ENCODE results near the gene USP3.
A peak's percentile ranks its signal among the peaks of the same experiment; 100 is the strongest.

The USP3 gene

GRCh38 chr15:63544258-63545026, 40.0 kb downstream of the USP3 start:
- DNase-seq (ENCODE audit: low read depth in 3 of 3): no peak

GRCh38 chr15:63545520-63545919, 41.1 kb downstream of the USP3 start:
- DNase-seq (ENCODE audit: low read depth in 3 of 3): no peak

- no peak for DNase-seq (ENCODE audit: low read depth in 3 of 3)
Measured at GRCh38 chr15:63551400-63551799, 47.0 kb downstream of the USP3 start.

- no peak for DNase-seq (ENCODE audit: low read depth in 3 of 3)
Measured at GRCh38 chr15:63553388-63553791, 49.0 kb downstream of the USP3 start.

DNA sequence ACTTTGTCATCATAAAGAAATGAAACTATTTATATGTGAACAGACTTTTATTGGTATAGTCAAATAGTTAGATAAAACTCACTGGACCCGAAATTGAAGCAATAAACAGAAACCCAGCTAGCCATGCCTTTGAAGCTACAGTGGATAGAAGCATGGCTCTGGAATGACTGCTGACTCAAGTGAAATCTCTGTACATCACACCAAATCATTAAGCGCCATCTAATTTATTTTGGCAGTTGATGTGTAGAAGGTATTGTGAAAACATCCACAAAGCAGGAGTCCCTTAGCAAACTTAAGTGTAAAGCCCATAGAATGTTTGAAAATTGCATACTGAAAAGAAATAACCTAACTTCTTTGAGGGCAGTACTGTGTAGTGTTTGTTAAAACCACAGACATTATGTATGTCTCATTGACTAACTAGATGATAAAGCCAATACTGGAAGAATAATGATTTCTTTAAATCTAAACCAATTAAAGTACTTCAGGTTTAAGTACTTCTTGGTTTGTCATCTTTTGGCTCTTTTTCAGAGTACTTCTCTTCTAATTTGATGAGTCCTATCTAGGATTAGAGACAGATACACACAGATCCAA, 50.0 kb downstream of the USP3 start:
- no peak for DNase-seq (ENCODE audit: low read depth in 3 of 3)

DNA sequence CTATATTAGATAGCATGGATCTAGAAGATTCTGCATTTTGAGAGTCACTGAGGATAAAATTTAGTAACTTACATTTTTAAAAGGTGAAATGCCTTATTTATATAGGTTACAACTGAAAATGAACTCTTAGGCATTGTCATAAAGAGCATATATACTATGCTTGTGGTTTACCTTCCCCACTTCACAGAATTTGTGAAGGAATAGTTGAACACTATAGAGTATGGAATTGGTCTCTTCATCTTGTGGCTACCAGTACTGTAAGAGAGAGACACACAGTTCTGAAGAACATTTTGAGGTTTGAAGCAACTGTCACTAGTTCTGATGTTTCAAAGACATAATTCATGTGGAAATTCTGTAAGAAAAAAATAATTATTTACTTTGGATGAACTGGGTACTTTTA, 51.1 kb downstream of the USP3 start:
- DNase-seq (ENCODE audit: low read depth in 3 of 3): no peak

DNA sequence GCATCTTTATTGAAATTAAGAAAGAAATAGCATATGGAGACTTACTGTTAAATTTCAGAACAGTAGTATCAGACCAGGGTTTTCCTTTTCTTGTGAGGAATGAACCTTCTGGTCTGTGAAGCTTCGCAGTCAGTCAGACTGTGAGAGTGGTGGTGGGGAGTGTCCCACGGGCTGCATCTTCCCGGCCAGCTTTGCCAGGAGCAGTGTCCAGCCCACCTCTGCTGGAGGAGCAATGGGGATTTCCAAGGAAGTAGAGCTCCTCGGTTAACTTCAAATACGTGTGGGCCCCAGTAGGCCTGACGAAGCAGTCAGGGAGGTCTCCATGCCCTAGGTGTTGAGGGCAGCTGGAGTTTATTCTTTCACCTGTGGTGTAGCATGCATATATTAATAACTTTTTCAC, 51.9 kb downstream of the USP3 start:
- DNase-seq (ENCODE audit: low read depth in 3 of 3): no peak

GRCh38 chr15:63556736-63557135, 52.3 kb downstream of the USP3 start:
- no peak for DNase-seq (ENCODE audit: low read depth in 3 of 3)

DNA sequence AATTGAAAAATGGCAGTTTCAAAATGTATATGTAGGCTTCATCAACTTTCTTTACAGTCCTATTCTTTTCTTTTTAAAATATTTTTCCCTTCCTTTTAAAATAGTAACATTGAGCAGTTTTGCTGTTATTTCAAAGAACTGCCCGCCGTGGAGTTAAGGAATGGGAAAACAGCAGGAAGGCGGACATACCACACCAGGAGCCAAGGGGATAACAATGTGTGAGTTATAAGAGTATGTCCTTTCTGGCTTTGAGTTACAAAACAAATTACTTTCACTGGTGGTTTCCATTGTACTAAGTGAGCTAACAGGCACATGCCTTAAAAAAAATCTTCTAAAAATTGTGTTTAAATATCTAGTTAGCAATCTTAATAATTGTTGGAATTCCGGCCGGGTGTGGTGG, 55.4 kb downstream of the USP3 start:
- DNase-seq (ENCODE audit: low read depth in 3 of 3): no peak

- peak in 1 of 3 experiments; percentile 8 for DNase-seq (ENCODE audit: low read depth in 3 of 3)
Measured at GRCh38 chr15:63560741-63561448, 56.5 kb downstream of the USP3 start.

GRCh38 chr15:63564093-63564492, 59.7 kb downstream of the USP3 start:
- no peak for DNase-seq (ENCODE audit: low read depth in 3 of 3)

- DNase-seq (ENCODE audit: low read depth in 3 of 3): no peak
Measured at GRCh38 chr15:63565536-63566186, 61.3 kb downstream of the USP3 start.

DNA sequence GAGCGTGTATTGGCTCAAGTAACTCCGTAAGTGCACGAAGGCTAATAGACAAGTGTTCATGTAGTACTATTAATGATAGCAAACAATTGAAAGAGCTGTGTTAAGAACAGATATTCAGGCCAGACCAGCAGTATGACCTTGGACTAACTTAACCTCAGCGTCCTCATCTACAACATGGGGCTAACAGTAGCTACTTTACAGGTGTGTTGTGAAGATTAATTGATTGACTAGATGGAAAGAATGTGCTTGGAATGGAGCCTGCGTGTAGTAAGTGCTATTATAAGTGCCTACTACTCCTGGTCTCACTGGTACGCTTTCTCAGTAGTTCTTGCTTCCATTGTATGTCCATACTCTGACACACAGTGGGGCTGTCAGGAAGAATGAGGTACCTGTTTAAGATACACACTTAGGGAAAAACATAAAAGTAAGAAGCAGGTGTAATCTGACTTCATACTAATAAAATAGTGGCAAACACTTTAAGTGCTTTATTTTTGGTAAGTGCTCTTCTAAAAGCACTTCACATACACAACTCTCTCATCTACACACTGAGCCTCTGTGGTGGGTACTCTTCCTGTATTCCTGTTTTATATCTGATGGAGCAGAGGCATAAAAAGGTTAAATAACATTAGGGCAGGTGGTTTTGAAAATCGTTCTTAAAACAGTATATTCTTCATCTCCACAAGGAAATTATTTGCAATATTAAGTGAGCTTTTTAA, 68.5 kb downstream of the USP3 start:
- no peak for DNase-seq (ENCODE audit: low read depth in 3 of 3)

GRCh38 chr15:63573533-63573932, 69.1 kb downstream of the USP3 start:
- DNase-seq (ENCODE audit: low read depth in 3 of 3): no peak

- DNase-seq (ENCODE audit: low read depth in 3 of 3): no peak
Measured at GRCh38 chr15:63575312-63575711, 70.9 kb downstream of the USP3 start.

GRCh38 chr15:63576441-63576840, 72.0 kb downstream of the USP3 start:
- no peak for DNase-seq (ENCODE audit: low read depth in 3 of 3)

GRCh38 chr15:63582179-63582578, 77.8 kb downstream of the USP3 start:
- no peak for DNase-seq (ENCODE audit: low read depth in 3 of 3)

DNA sequence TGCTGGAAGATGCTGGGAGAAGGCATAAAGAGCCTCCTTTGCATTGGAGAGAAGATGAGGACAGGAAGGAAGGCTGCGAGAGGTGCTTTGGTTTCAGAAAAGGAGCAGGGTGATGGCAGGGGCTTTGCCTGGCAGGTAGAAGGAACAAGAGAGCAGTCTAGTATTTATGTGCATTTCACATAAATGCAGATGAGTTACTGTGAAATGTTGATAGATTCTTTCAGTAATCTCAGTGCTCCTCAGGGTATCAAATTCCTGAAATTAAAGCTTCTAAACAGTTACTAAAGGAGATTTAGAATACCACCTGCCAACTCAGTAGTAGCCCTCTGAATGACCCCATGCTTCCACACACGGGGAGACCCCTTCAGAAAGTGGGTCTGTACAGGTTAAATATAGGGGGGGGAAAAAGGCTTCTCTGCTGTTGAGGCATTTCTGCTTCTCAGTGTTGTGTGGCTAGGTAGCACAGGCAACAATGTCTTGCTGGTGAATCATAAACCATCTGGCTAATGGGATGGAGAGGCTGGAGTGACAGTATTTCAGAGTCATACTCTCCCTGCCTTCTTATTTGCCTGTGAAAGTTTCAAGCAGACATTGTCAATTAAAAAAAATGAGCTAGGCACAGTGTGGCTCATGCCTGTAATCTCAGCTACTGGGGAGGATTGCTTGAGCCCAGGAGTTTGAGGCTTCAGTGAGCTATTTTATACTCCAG, 78.5 kb downstream of the USP3 start:
- no peak for DNase-seq (ENCODE audit: low read depth in 3 of 3)

DNA sequence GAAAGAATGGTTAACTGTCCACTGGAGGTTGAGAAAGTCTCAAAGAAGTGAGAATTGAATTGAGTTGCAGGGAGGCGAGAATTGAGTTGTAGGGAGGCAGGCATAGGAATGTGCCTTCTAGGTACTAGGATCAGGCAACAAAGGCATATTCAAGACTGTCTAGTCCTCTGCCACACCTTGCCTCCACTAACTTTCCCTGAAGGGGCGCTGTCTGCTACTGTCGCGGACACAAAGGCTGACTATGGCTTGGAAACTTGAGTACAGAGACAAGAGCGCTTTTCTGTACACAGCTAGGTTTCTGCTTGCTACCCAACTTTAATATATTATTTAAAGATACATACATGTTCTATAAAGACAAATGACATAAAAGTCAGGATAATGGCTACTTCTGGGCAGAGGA, 82.4 kb downstream of the USP3 start:
- no peak for DNase-seq (ENCODE audit: low read depth in 3 of 3)

GRCh38 chr15:63587527-63587926, 83.1 kb downstream of the USP3 start:
- DNase-seq (ENCODE audit: low read depth in 3 of 3): no peak

DNA sequence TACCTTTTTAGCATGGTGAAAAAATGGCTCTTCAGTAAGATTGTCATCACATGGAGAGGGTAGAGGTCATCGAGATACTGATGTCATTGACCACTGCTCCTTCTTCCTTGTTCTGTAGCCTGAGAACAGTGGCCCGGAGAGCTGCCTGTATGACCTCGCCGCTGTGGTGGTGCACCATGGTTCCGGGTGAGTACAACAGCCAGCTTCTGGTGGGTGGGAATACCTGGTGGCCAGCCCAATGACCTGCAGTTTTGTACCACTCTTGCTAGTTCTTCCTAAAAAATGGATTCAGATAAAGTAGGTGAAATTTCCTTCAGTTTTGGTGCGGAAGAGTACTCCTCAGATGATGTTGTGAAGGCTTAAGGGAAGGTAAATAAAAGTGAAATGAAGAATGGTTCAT, 84.4 kb downstream of the USP3 start:
- DNase-seq (ENCODE audit: low read depth in 3 of 3): no peak
